Transverse colon (tissue), 4 donors: Measurements from ENCODE around the gene EIF1AD.

ENCODE experiments used
- EP300 ChIP-seq: sonication (generic); formaldehyde crosslinking; IDR thresholded peaks from one replicate; pipeline ENCODE4 v1.6.1; 2017; ENCODE audit warnings: antibody characterized with exemption, low read depth
- POLR2A ChIP-seq: fragments of 450-650 bp; IDR thresholded peaks from one replicate; pipeline ENCODE4 v1.6.1; 2016; ENCODE audit warnings: antibody characterized with exemption, mild to moderate bottlenecking, moderate library complexity
- POLR2AphosphoS5 ChIP-seq, 3 donors: sonication (generic); formaldehyde crosslinking; IDR thresholded peaks; one replicate each; pipeline ENCODE4 v1.6.1; 2016; ENCODE audit warnings: antibody characterized with exemption in 3 of 3
- TF ChIP-seq, protein P1 (sequence below), 5 experiments: fragments of 200-600 bp in 3 of 5; fragments of 450-650 bp in 2 of 5; sonication (generic) in 3 of 5; IDR thresholded peaks; 1 replicate in 2 of 5; 2 replicates in 3 of 5; pipeline ENCODE4 v1.5.1; 2016 to 2017; ENCODE audit warnings: antibody characterized with exemption in 5 of 5, inconsistent platforms in 3 of 5, mild to moderate bottlenecking in 2 of 5, moderate library complexity in 1 of 5

DNA sequence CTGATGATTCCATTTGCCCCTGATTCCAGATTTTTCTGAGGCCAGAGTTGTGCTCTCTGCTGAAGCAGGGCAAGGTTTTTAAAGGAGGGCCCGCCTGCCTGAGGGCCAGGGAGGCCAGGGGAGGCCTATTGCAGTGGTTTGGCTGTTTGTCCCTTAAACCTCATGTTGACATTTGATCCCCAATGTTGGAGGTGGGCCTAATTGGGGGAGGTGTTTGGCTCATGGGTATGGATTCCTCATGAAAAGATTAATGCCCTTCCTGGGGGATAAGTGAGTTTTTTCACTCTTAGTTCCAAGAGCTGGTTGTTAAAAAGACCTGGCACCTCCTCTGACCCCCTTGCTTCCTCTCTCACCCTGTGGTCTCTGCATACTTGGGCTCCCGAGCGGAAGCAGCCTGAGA lies 37.8 kb upstream of the EIF1AD start:
- TF ChIP-seq, protein P1, sequence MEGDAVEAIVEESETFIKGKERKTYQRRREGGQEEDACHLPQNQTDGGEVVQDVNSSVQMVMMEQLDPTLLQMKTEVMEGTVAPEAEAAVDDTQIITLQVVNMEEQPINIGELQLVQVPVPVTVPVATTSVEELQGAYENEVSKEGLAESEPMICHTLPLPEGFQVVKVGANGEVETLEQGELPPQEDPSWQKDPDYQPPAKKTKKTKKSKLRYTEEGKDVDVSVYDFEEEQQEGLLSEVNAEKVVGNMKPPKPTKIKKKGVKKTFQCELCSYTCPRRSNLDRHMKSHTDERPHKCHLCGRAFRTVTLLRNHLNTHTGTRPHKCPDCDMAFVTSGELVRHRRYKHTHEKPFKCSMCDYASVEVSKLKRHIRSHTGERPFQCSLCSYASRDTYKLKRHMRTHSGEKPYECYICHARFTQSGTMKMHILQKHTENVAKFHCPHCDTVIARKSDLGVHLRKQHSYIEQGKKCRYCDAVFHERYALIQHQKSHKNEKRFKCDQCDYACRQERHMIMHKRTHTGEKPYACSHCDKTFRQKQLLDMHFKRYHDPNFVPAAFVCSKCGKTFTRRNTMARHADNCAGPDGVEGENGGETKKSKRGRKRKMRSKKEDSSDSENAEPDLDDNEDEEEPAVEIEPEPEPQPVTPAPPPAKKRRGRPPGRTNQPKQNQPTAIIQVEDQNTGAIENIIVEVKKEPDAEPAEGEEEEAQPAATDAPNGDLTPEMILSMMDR (IDR thresholded peaks at IDR 0.05), result no peak
- TF ChIP-seq POLR2A (no peak), POLR2AphosphoS5 (IDR thresholded peaks at IDR 0.05) (no peak), EP300 (no peak)
